Activated B cell treated with CpG ODN at 0.5 μM for 24 hours (primary cell): ENCODE results near the gene SLC38A3. TPM values are rescaled to one million over a fixed set of nuclear protein-coding genes. Genes with fewer than 3 reads are reported as not detected.

Source experiments
- ATAC-seq: fragments of 200-7000 bp; cut with Tn5 transposase; one replicate; pipeline ENCODE4 v1.10.0; 2021; ENCODE audit warnings: low read depth, mild to moderate bottlenecking, moderate library complexity
- CTCF ChIA-PET: fragments of 350-600 bp; sonication (Branson Sonifier 250); formaldehyde crosslinking; loops from one replicate; lab custom pipeline; 2021; ENCODE audit warnings: antibody characterized with exemption; lab: Charles Lee
- POLR2A ChIA-PET: fragments of 350-600 bp; sonication (Branson Sonifier 250); formaldehyde crosslinking; loops from one replicate; lab custom pipeline; 2021; ENCODE audit warnings: antibody characterized with exemption; lab: Charles Lee
- DNase-seq: peaks from one replicate; pipeline ENCODE4 v3.0.0; 2022
- H3K27ac Mint-ChIP-seq: one replicate; pipeline ENCODE4 v1.8.0; 2020; ENCODE audit warnings: mixed read lengths
- H3K27me3 Mint-ChIP-seq: one replicate; pipeline ENCODE4 v1.8.0; 2021; ENCODE audit warnings: mixed read lengths
- H3K36me3 Mint-ChIP-seq: one replicate; pipeline ENCODE4 v1.8.0; 2021; ENCODE audit warnings: low read depth, mixed read lengths
- H3K4me1 Mint-ChIP-seq: one replicate; pipeline ENCODE4 v1.8.0; 2021; ENCODE audit warnings: mixed read lengths
- H3K4me3 Mint-ChIP-seq: one replicate; pipeline ENCODE4 v1.8.0; 2020; ENCODE audit warnings: mild to moderate bottlenecking, mixed read lengths
- H3K9me3 Mint-ChIP-seq: one replicate; pipeline ENCODE4 v1.8.0; 2020; ENCODE audit warnings: mixed read lengths
- CTCF ChIP-seq: fragments of 200-600 bp; IDR thresholded peaks from one replicate; pipeline ENCODE4 v1.8.0; 2022; ENCODE audit warnings: antibody characterized with exemption, mild to moderate bottlenecking
- intact Hi-C: fragments of 100-400 bp; cut with micrococcal nuclease; formaldehyde crosslinking; loops from one replicate; pipeline ENCODE4 v1.15.1; 2024
- total RNA-seq: library from RNA; stranded (reverse); gene quantifications from 2 replicates; pipeline ENCODE4 v1.2.3, GENCODE V29; 2022

The SLC38A3 gene
- total RNA-seq, 1 donor from 2014 or later = not detected

GRCh38 chr3:50218448-50218847 is 13.4 kb downstream of the SLC38A3 start:
- no peak for TF ChIP-seq CTCF
- ChIA-PET CTCF (interaction anchor here (0.8 to 3.2 kb wide), 2 partner anchors 24 to 28 kb away, joined by 3 to 13 read pairs; no protein-coding TSS in a partner anchor), POLR2A (no interaction called here)
- Mint-ChIP-seq H3K27me3 (peaks cover 5% of the 10 kb centered on the region), H3K4me1 (no peaks in the 10 kb centered on the region), H3K36me3 (no peaks in the 10 kb centered on the region), H3K4me3 (no peak overlapping the region), H3K9me3 (no peaks in the 10 kb centered on the region), H3K27ac (no peak overlapping the region)
- no peak for DNase-seq
- ATAC-seq = no peak
- intact Hi-C loops = no loop called here

DNA sequence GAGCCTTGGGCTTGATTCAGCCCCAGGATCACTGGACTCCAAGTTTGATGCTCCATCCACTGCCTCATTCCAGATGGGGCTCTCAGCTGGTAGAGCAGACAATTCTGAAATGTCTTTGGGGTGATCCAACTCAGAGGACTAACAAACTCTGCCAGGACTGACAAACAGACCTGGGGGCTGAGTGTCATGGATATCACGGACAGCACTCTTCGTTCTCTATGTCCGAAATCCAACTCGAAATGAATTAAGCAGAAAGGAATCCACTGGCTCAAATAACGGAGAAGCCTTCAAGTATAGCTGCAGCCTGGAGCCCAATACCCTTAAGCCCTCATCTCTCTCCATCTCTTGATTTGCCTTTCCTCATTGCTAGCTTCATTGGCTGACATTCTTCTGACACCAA is 14.2 kb downstream of the SLC38A3 start:
- DNase-seq (no peak), ATAC-seq (no peak)
- H3K27ac Mint-ChIP-seq = no peak overlapping the region
- ChIA-PET CTCF (interaction anchor here (0.8 to 3.2 kb wide), 2 partner anchors 25 to 27 kb away, joined by 3 to 13 read pairs; no protein-coding TSS in a partner anchor), POLR2A (no interaction called here)
- TF ChIP-seq CTCF = no peak
- intact Hi-C loops = no loop called here
- H3K4me3 Mint-ChIP-seq = no peak overlapping the region
- H3K36me3 Mint-ChIP-seq = no peaks in the 10 kb centered on the region
- peaks cover 9% of the 10 kb centered on the region for H3K27me3 Mint-ChIP-seq
- no peaks in the 10 kb centered on the region for H3K4me1 Mint-ChIP-seq
- H3K9me3 Mint-ChIP-seq = no peaks in the 10 kb centered on the region

GRCh38 chr3:50220109-50220508 is 15.0 kb downstream of the SLC38A3 start:
- Mint-ChIP-seq H3K36me3 (no peaks in the 10 kb centered on the region), H3K4me1 (no peaks in the 10 kb centered on the region), H3K9me3 (no peaks in the 10 kb centered on the region), H3K27me3 (peaks cover 11% of the 10 kb centered on the region), H3K27ac (no peak overlapping the region), H3K4me3 (no peak overlapping the region)
- TF ChIP-seq CTCF = no peak
- POLR2A ChIA-PET = no interaction called here
- CTCF ChIA-PET = interaction anchor here (3.2 kb wide), 1 partner anchor 25 kb away, joined by 13 read pairs; no protein-coding TSS in a partner anchor
- ATAC-seq = no peak
- intact Hi-C loops = loop anchor here (10.0 kb wide), 1 partner anchor 395 kb away; the partner anchor contains the start of genes CISH and MAPKAPK3
- no peak for DNase-seq

DNA sequence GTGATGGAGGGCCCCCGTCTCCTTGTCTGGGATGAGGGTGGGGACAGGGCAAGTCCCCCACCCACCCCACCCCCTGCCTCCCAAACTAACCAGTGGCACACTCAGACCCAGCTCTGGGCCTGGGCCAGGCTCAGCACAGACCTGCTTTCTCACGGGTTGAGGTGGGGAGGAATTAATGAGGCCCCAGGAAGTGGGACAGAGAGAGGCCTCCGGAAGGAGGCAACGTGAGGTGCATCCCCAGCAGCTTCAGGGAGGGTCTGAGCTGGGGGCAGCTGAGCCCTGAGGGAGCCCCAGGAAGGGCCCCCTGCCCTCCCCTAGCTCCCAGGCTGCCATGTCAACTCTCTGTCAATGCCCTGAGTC is 16.0 kb downstream of the SLC38A3 start:
- POLR2A ChIA-PET = no interaction called here
- TF ChIP-seq CTCF = no peak
- Mint-ChIP-seq H3K27ac (no peak overlapping the region), H3K4me1 (peaks cover 2% of the 10 kb centered on the region), H3K36me3 (no peaks in the 10 kb centered on the region), H3K27me3 (peaks cover 11% of the 10 kb centered on the region), H3K9me3 (no peaks in the 10 kb centered on the region), H3K4me3 (no peak overlapping the region)
- ATAC-seq = no peak
- CTCF ChIA-PET = interaction anchor here (3.2 kb wide), 1 partner anchor 26 kb away, joined by 13 read pairs; no protein-coding TSS in a partner anchor
- intact Hi-C loops = loop anchor here (10.0 kb wide), 1 partner anchor 394 kb away; the partner anchor contains the start of genes CISH and MAPKAPK3
- DNase-seq = no peak

- Mint-ChIP-seq H3K27me3 (peaks cover 11% of the 10 kb centered on the region), H3K27ac (no peak overlapping the region), H3K9me3 (no peaks in the 10 kb centered on the region), H3K4me3 (no peak overlapping the region), H3K36me3 (no peaks in the 10 kb centered on the region), H3K4me1 (peaks cover 5% of the 10 kb centered on the region)
- DNase-seq (no peak), ATAC-seq (no peak)
- CTCF ChIA-PET = no interaction called here
- intact Hi-C loops = loop anchor here (10.0 kb wide), 1 partner anchor 393 kb away; the partner anchor contains the start of genes CISH and MAPKAPK3
- no peak for TF ChIP-seq CTCF
- POLR2A ChIA-PET = no interaction called here
Observed at GRCh38 chr3:50221411-50222168, 16.5 kb downstream of the SLC38A3 start.
